HL-60 (cell line): ENCODE data around the gene SNX5.

ENCODE experiments used
- DNase-seq, 2 experiments: peaks; one replicate each; pipeline ENCODE4 v3.0.0-alpha.2; 2010 to 2020; ENCODE audit warnings: low read depth in 1 of 2, low spot score in 1 of 2
- H3K27ac ChIP-seq: fragments of 250-450 bp; sonication (Bioruptor Pico); replicated peaks from 2 replicates; pipeline ENCODE4 v1.5.1; 2020; ENCODE audit warnings: mild to moderate bottlenecking, moderate library complexity
- H3K27me3 ChIP-seq: fragments of 250-450 bp; sonication (Bioruptor Pico); 2 replicates; pipeline ENCODE4 v1.5.1; 2021; ENCODE audit warnings: mild to moderate bottlenecking, moderate library complexity; ENCODE audit not compliant: insufficient read depth, poor library complexity, severe bottlenecking
- H3K4me3 ChIP-seq: replicated peaks from 2 replicates; pipeline ENCODE4 v1.5.1; 2011; ENCODE audit warnings: mild to moderate bottlenecking, control low read depth, low read length; ENCODE audit not compliant: insufficient read depth
- CTCF ChIP-seq: IDR thresholded peaks from one replicate; pipeline ENCODE4 v1.5.1; 2011; ENCODE audit warnings: low read length, control low read depth, inconsistent platforms; ENCODE audit not compliant: insufficient read depth
- GABPA ChIP-seq: IDR thresholded peaks from 2 replicates; pipeline ENCODE4 v1.6.1; 2012; ENCODE audit warnings: low read depth
- POLR2AphosphoS5 ChIP-seq: IDR thresholded peaks from 2 replicates; pipeline ENCODE4 v1.6.1; 2012; ENCODE audit warnings: low read depth
- REST ChIP-seq: IDR thresholded peaks from 2 replicates; pipeline ENCODE4 v1.6.1; 2012; ENCODE audit warnings: low read depth; ENCODE audit not compliant: insufficient replicate concordance
- SPI1 ChIP-seq: IDR thresholded peaks from 2 replicates; pipeline ENCODE4 v1.6.1; 2012; ENCODE audit warnings: low read depth, mild to moderate bottlenecking, borderline replicate concordance

The SNX5 gene

GRCh38 chr20:17985388-17986018 is 16.9 kb upstream of the SNX5 start:
- Histone ChIP-seq H3K4me3 (no peak overlapping the region), H3K27me3 (no peaks in the 10 kb centered on the region), H3K27ac (no peak overlapping the region)
- DNase-seq, result peak in 1 of 2 experiments; percentile 49
- TF ChIP-seq GABPA (no peak), CTCF (no peak), SPI1 (no peak), POLR2AphosphoS5 (no peak), REST (no peak)

GRCh38 chr20:17976305-17976704 is 7.7 kb upstream of the SNX5 start:
- no peak overlapping the region for H3K4me3 ChIP-seq
- DNase-seq, result no peak
- H3K27me3 ChIP-seq, result no peaks in the 10 kb centered on the region
- TF ChIP-seq POLR2AphosphoS5 (no peak), CTCF (no peak), SPI1 (no peak), GABPA (no peak), REST (no peak)
- H3K27ac ChIP-seq, result no peak overlapping the region

GRCh38 chr20:17972121-17972520 is 3.5 kb upstream of the SNX5 start:
- TF ChIP-seq GABPA (no peak), REST (no peak), POLR2AphosphoS5 (no peak), CTCF (no peak), SPI1 (no peak)
- Histone ChIP-seq H3K27ac (peak overlapping the region; percentile 29; the same call in 1 of the 2 replicates), H3K27me3 (no peaks in the 10 kb centered on the region), H3K4me3 (peak overlapping the region; percentile 57)
- no peak for DNase-seq
